GM18508 (cell line): ENCODE results near the gene KCTD13.
A peak's percentile ranks its signal among the peaks of the same experiment; 100 is the strongest.
"Not testable (repeated sequence)": the region's sequence is repeated elsewhere in the genome, so short reads cannot be mapped to it uniquely, and the experiment has no call there.

Source experiments
- ATAC-seq: cut with Tn5 transposase; IDR thresholded peaks from one replicate; pipeline ENCODE4 v1.9.1; 2021; ENCODE audit warnings: moderate number of reproducible peaks; ENCODE audit not compliant: insufficient read depth, unreplicated experiment

KCTD13 gene

DNA sequence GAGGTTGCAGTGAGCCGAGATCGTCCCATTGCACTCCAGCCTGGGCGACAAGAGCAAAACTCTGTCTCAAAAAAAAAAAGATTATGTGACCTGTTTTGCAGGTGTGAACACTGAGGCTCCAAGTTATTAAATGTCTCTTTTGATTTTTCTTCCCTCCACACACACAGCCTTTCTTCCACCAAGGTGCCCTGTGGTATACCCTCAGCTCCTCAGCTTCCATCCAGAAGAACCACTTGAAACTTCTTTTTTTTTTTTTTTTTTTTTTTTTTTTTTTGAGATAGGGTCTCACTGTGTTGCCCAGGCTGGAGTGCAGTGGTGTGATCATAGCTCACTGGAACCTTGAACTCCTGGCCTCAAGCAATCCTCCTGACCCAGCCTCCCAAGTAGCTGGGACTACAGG, 36.7 kb downstream of the KCTD13 start:
- ATAC-seq: not testable (repeated sequence)

DNA sequence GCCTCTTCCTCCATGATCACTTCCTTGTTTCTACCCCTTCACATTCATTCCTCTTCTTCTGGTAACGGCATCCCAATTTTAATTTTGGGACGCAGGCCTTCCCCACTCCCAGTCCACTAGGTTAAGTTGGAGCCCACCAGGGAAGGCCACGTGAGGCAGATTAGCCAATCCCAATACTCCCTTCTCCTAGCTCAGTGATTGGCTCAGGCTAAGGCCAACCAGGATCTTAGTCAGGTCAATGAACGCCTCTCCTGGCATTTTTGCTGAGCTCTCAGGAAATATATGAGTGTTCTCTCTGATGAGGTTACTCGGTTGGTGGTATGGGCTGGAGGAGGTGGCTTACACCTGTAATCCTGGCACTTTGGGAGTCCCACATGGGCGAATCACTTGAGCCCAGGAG, 42.0 kb downstream of the KCTD13 start:
- ATAC-seq: no peak

GRCh38 chr16:29881050-29881449, 45.0 kb downstream of the KCTD13 start:
- no peak for ATAC-seq

- ATAC-seq: no peak
These were observed 47.9 kb downstream of the KCTD13 start for GRCh38 chr16:29878172-29878571.

DNA sequence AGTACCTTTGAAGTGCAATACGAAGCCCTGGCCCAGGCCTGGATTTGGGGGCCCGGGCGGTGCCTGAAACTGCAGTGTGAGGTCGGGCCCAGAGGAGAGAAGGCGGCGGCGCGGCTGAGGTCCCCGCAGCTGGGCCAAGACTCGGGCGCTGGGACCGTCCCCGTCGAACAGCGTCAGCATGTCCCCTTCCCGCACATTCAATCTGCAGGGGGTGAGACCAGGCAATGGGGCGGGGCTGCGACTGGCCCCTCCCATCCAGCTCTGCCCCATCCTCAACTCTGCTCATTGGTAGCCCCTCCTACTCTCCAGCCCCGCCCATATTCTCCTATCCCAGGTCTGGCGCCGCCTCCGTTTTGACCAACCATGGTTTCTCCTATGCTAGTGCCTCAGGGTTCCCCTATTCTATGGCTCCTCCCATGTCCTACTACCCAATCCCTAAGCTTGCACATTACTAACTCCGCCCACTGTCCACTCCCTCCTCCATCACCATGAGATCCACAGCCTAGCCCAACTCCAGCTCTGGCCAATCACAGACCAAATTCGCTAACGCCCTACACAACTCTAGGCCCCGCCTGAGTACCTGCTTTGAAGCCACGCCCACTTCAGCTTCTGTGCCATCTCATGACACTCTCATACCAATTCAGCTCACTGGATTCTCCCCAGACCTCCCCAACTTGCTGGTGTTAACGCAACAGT, 48.6 kb downstream of the KCTD13 start:
- no peak for ATAC-seq

GRCh38 chr16:29876594-29877249, 49.3 kb downstream of the KCTD13 start:
- ATAC-seq: no peak

DNA sequence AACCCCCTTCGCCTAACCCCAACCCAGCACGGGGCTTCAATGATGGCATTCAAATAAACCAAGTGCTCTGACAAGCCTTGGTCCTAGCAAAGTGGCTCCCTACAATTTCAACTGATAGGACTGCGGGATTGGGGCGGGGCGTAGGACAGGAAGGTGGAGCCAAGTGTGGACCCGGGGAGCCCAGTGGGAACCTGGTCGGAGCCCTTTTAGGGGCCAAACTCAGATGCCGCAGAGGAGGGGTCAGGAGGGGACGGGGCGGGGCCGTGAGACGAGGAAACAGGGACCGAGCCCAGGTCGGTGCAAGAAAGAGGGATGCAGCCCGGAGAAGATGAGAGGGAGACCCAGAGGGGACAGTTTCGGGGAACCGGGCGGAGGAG, 49.8 kb downstream of the KCTD13 start:
- ATAC-seq: no peak

DNA sequence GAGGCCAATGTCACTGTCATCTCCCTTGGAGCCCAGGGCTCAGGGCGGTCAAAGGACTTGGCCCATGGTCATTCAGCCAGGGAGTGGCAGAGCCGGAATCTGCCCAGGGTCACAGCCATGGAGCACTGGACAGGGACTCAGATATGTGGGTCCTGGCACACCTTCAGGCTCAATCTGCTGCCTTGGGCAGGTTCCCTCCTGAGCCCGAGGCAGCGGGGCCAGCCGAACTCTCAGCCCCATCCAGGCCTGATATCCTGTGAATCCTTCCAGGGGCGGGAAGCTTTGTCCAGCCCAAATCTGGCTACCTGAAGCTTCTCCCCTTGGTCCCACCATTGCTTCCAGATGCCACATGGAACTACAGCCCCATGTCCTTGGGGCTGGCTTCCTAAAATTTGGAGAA, 50.8 kb downstream of the KCTD13 start:
- no peak for ATAC-seq

- no peak for ATAC-seq
These were observed 52.7 kb downstream of the KCTD13 start for GRCh38 chr16:29873319-29873718.

- no peak for ATAC-seq
These were observed 54.0 kb downstream of the KCTD13 start for GRCh38 chr16:29871822-29872546.

- ATAC-seq: not testable (repeated sequence)
These were observed 57.0 kb downstream of the KCTD13 start for GRCh38 chr16:29869067-29869466.

DNA sequence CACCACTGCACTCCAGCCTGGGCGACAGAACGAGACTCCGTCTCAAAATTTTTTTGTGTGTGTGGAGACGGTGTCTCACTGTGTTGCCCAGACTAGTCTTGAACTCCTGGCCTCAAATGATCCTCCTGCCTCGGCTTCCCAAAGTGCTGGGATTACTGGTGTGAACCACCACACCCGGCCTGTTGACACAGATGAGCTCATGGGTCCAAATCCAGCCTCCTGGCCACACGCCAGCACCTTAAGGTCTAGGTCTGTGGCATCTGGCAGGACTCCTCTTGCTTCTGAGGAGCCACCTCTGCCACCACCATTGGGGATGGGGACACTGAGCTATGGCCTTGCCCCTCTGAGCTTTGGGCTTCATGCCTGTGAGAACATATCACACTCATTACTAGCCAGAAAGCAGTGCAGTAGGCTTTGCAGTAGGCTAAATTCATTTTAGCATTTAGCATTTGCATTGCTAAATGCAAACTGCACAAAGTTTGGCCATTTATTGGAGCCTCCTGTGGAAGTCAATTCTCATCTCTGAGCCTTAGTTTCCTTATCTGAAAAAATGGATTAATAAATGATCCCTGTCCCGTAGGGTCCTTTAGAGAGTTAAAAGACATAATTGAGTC, 57.5 kb downstream of the KCTD13 start:
- ATAC-seq: no peak

DNA sequence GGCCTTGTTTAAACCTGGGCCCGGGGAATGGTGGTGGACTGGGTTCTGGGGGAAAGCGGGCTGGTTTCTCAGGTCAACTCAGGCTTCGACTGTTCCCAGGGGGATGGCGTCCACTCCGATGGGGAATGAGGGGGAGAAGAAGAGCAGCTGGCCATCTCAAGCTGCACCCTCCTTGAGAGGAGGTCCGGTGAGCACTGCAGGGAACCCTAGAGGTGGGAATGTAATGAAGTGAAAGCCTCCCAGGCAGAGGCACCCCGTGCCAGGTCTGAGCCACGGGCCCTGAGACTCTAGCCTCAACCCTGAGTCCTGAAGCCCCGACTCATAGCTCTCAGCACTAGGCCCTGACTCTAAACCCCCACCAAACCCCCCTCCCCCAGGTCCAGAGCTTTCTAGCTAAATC, 61.8 kb downstream of the KCTD13 start:
- ATAC-seq: no peak

DNA sequence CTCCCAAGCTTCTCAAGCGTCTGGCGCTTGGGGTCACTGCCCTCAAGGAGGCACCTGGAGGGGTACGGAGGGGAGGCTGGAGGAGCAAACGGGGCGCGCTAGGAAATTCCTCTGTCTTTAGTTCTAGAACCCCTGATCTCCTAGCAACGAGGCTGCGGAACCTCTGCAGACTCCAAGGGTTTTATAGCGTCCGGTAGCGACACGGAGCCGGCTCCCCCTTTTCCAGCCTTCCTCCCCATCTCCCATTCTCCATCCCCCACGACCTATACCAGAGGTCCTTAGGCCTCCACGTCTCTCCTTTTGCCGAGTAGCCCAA, 62.4 kb downstream of the KCTD13 start:
- ATAC-seq: no peak

- ATAC-seq: peak; percentile 77
These were observed 63.0 kb downstream of the KCTD13 start, which contains the start of gene CDIPT for GRCh38 chr16:29862884-29863668. CDIPT (minus strand) TSS chr16:29863226; CDS start chr16:29862857, 369 bp downstream.

- no peak for ATAC-seq
These were observed 63.6 kb downstream of the KCTD13 start for GRCh38 chr16:29862383-29862883.

- ATAC-seq: no peak
These were observed 65.8 kb downstream of the KCTD13 start for GRCh38 chr16:29860218-29860617.

- ATAC-seq: no peak
These were observed 67.1 kb downstream of the KCTD13 start for GRCh38 chr16:29858974-29859373.

- no peak for ATAC-seq
These were observed 67.7 kb downstream of the KCTD13 start for GRCh38 chr16:29858149-29858849.
